Measurements from ENCODE around the gene ARRDC2. TPM values are rescaled to one million over a fixed set of nuclear protein-coding genes. Genes with fewer than 3 reads are reported as not detected.
"Not testable (repeated sequence)": the region's sequence is repeated elsewhere in the genome, so short reads cannot be mapped to it uniquely, and the experiment has no call there.

The ARRDC2 gene
- total RNA-seq, 1 donor from 2014 or later: 1.6 TPM

- DNase-seq (ENCODE audit: low spot score in 2 of 2): no peak
- no peak for FAIRE-seq
These were observed 19.8 kb upstream of the ARRDC2 start for GRCh38 chr19:17988161-17988560.

- no peak for DNase-seq (ENCODE audit: low spot score in 2 of 2)
- no peak for FAIRE-seq
These were observed 18.4 kb upstream of the ARRDC2 start for GRCh38 chr19:17989425-17990094.

- DNase-seq (ENCODE audit: low spot score in 2 of 2) (no peak), FAIRE-seq (no peak)
These were observed 14.7 kb upstream of the ARRDC2 start for GRCh38 chr19:17993076-17993813.

- FAIRE-seq (no peak), DNase-seq (ENCODE audit: low spot score in 2 of 2) (peak; percentile 89 to 92)
These were observed 11.1 kb upstream of the ARRDC2 start for GRCh38 chr19:17996826-17997316.

GRCh38 chr19:17997969-17998826, 9.8 kb upstream of the ARRDC2 start:
- DNase-seq (ENCODE audit: low spot score in 2 of 2) (no peak), FAIRE-seq (no peak)

GRCh38 chr19:17998827-17999150, 9.2 kb upstream of the ARRDC2 start:
- FAIRE-seq (no peak), DNase-seq (ENCODE audit: low spot score in 2 of 2) (no peak)

- FAIRE-seq: no peak
- no peak for DNase-seq (ENCODE audit: low spot score in 2 of 2)
These were observed 8.1 kb upstream of the ARRDC2 start for GRCh38 chr19:17999684-18000479.

GRCh38 chr19:18000480-18000914, 7.5 kb upstream of the ARRDC2 start:
- no peak for FAIRE-seq
- no peak for DNase-seq (ENCODE audit: low spot score in 2 of 2)

GRCh38 chr19:18000915-18001776, 6.8 kb upstream of the ARRDC2 start:
- no peak for FAIRE-seq
- peak; percentile 89 to 91 for DNase-seq (ENCODE audit: low spot score in 2 of 2)

- no peak for FAIRE-seq
- DNase-seq (ENCODE audit: low spot score in 2 of 2): no peak
These were observed 6.1 kb upstream of the ARRDC2 start for GRCh38 chr19:18001777-18002345.

GRCh38 chr19:18002347-18002850, 5.6 kb upstream of the ARRDC2 start:
- FAIRE-seq: no peak
- no peak for DNase-seq (ENCODE audit: low spot score in 2 of 2)

GRCh38 chr19:18005750-18006149, 2.2 kb upstream of the ARRDC2 start:
- DNase-seq (ENCODE audit: low spot score in 2 of 2); FAIRE-seq: not testable (repeated sequence)

GRCh38 chr19:18007044-18007916, 690 bp upstream of the ARRDC2 start:
- DNase-seq (ENCODE audit: low spot score in 2 of 2) (peak; percentile 89), FAIRE-seq (no peak)

- no peak for FAIRE-seq
- no peak for DNase-seq (ENCODE audit: low spot score in 2 of 2)
These were observed 844 bp downstream of the ARRDC2 start for GRCh38 chr19:18008814-18009213.

- no peak for FAIRE-seq
- no peak for DNase-seq (ENCODE audit: low spot score in 2 of 2)
These were observed 1.6 kb downstream of the ARRDC2 start for GRCh38 chr19:18009412-18010066.

GRCh38 chr19:18010149-18010548, 2.2 kb downstream of the ARRDC2 start:
- no peak for FAIRE-seq
- no peak for DNase-seq (ENCODE audit: low spot score in 2 of 2)

Measured in frontal cortex (tissue), 4 donors.